CD1c-positive myeloid dendritic cell (primary cell): ENCODE results near the gene ELK3.

Experiments used
- DNase-seq: peaks from one replicate; pipeline ENCODE4 v3.0.0-alpha.2; 2016; ENCODE audit errors: extremely low spot score

ELK3 gene

GRCh38 chr12:96193725-96194575 lies at the start of gene ELK3:
Gene ELK3, plus strand, starts transcription at chr12:96194375.
- DNase-seq = peak; percentile 70

DNA sequence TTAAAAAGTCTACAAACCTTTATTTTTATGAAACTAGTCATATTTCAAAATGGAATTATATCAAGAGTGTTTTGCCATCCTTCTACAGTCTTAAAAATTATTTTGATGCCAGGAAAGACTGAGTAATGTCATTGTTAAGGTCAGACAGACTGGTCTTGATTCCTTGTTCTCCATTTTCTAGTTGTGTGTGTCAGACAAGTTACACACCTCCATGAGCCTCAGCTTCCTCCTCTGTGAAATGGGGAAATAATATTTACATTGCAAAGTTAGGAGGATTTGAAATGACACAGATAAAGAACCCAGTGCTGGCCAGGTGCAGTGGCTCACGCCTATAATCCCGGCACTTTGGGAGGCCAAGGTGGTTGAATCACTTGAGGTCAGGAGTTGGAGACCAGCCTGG lies 47.4 kb upstream of the ELK3 start:
- DNase-seq = peak; percentile 29

- no peak for DNase-seq
Measured at GRCh38 chr12:96150442-96150841, 43.7 kb upstream of the ELK3 start.

DNA sequence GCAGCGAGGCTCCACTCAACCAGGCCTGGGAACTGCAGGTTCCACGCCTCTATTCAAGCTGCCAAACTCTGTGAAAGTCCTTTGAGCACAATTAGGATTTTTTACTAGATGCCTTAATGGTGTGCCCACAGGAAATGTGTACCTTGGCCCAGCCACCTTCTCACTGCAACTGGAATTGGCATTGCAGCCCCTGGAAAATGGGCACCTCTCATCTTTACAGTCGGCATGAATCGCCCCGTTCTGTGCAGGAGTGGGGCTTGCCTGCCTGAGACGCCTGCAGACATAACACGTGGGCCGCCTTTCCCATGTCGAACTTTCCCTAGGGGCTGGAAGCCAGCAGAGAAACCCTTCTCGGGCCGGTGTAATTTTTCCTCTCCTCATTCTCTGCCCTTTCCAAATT lies 42.0 kb upstream of the ELK3 start:
- no peak for DNase-seq

DNA sequence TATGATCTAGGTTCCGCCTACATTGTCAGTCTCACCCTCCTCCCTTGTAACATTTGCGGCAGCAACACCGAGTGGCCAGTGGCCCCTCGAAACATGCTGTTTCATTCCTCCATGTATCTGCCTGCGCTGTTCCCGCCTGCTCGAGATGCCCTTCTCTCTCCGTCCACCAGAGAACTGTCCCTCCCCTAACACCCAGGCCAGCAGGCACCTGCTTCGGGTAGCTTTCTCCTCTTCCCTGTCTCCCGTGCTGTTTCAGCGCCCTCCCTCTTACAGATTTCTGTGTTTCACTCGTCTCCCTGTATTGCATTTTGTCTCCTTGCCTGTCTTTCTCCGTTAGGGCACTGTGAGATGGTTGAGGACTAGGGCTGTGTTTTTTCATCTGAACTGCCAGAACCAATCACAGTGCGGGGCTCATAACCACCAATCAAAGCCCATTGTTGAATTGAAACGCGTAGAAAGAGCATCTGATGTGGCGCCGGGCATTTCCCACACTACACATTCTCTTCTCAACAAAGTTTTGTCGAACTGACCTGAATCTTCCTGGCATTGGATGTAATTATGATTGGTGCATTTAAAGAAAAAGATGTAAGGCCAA lies 40.9 kb upstream of the ELK3 start:
- no peak for DNase-seq

- no peak for DNase-seq
Measured at GRCh38 chr12:96155181-96155580, 39.0 kb upstream of the ELK3 start.

DNA sequence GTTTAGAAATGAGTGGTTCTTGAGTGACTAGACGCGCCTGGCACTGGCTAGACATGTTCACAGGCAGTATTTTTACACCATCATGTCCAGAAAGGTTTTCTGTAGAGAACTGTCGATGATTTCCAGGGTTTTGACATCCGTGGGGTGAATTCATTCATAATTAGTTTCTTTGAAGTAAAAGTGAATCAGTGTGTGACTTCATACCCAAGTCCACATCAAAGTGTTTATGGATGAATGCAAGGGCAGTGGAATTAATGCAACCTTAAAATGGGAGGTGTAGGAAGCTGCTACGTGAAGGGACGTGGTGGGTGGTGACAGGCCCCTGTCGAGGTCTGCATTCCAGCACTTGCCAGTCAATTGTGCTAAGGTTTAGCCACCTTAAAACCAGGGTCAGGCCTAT lies 38.4 kb upstream of the ELK3 start:
- no peak for DNase-seq

GRCh38 chr12:96156211-96156610 lies 38.0 kb upstream of the ELK3 start:
- DNase-seq = no peak

- DNase-seq = no peak
Measured at GRCh38 chr12:96157427-96157826, 36.7 kb upstream of the ELK3 start.

DNA sequence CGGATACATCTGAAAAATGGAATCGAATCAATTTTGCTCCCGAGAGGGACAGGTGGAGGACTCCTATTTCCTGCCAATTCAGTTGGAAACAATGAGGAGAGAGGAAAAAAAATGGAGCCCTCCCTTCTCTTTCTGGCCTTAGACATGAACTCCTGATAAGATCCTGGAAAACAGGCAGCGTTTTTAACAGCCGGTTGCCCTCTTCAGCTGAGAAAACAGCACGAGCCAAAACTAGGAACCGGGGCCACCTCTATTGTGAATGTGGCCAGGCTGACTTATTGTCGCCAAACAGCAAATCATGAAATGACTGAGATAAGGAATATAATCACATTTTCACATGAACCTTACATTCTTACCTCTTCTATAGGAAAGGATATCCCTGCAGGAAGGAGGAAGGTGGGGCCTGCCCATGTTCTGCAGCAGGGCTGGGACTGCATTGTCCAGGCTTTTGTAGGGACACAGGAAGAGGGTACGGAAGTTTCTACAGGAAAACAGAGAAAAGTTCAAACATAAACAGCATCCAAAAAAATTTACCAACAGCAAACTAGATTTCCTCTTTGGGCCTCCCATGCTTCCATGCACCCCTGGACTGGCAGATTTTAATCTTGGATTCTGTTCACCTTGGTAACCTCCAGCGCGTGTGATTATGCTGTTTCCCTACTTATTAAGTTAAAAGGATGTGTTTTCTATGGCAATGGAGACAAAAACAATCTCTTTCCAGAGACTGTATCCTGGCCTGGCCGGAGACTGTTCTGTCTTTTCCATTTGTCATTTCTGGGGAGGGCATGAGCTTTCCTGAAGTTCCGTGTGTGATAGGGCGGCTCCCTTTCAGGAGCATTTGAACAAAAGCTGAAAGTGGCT lies 29.0 kb upstream of the ELK3 start:
- DNase-seq = no peak

- DNase-seq = no peak
Measured at GRCh38 chr12:96166765-96167164, 27.4 kb upstream of the ELK3 start.

DNA sequence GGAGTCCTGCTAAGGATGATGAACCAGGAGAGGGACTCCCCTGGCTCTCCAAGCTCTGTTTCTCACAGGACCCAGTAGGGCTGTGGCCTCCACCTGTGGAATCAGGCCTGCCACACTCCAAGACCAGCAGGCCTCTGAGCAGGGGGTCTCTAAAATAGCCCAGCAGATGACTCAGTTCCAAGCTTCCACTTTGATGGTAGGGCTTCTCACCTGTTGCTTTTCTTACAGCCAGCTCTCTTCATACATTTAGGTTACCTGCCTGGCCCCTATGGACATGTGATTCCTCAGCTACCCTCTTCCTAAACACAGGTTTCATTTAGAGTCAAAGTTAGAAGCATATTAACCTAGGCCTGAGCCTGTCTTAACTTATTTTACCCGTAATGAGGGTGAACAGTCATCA lies 26.7 kb upstream of the ELK3 start:
- no peak for DNase-seq

DNA sequence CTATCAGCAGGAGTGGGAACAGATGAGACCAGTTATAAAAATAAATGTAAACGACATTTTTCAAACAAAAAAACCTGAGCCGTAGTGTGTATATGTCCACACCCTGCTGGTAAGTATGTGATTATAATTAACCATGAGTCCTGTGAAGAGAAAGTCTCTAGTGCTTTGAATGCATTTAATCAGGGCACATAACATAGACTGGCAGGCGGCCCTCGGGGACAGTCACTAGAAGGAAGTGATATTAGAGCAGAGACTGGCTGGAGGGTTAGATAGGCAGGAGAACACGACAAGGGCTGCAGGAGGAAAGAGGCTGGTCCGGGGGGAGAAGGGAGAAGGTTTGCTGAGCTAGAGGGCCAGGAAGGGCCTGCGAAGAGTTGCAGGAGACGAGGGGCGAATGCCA lies 23.8 kb upstream of the ELK3 start:
- DNase-seq = peak; percentile 24

GRCh38 chr12:96170762-96171161 lies 23.4 kb upstream of the ELK3 start:
- no peak for DNase-seq

DNA sequence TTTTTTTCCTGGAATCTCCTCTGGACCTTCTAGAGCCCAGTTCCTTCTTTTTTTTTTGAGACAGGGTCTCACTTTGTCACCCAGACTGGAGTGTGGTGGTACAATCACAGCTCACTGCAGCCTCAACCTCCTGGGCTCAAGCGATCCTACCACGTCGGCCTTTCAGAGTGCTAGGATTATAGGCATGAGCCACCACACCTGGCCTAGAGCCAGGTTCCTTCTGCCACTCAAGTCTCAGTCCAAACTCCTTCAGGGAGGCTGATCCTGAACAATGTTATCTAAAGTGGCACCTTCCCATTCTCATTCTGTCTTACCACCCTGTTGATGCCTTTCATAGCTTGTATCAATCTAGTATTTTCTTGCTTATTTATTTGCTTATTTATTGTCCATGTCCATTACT lies 22.3 kb upstream of the ELK3 start:
- no peak for DNase-seq

DNA sequence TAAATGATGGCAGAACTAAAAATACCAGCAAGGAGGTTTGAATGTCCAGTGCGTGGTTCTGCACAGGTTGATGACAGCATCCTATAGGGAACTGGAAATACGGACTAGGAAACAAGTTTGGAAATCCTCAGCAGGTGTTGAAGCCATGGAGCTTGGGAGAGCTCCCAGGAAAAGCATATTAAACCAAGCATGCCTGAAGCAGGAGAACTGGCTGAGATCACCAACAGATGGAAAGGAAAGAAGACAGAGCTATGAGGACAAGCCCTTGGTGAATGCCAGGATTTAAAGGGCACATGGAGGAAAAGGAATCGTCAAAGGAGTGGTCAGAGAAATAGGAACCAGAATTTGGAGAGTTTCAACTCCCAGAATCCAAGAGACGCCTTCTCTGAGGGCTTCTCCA lies 21.2 kb upstream of the ELK3 start:
- DNase-seq = no peak

DNA sequence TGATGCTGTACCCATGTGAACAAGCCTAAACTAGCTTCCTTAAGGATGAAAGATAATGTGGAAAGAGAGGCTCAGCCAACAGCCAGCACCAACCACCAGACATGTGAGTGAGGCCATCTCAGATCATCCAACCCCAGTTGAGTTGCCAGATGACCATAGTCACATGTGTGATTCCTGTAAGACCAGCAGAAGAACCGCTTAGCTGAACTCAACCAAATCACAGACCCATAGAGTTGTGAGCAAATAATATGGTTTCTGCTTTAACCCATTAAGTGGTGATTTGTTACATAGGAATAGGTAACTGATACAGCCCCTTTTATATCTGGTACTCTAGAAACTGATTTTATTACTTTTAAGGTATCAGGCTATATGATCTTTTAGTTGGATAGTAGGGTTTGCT lies 17.6 kb upstream of the ELK3 start:
- peak; percentile 23 for DNase-seq

- peak; percentile 92 for DNase-seq
Measured at GRCh38 chr12:96177013-96177412, 17.2 kb upstream of the ELK3 start.

DNA sequence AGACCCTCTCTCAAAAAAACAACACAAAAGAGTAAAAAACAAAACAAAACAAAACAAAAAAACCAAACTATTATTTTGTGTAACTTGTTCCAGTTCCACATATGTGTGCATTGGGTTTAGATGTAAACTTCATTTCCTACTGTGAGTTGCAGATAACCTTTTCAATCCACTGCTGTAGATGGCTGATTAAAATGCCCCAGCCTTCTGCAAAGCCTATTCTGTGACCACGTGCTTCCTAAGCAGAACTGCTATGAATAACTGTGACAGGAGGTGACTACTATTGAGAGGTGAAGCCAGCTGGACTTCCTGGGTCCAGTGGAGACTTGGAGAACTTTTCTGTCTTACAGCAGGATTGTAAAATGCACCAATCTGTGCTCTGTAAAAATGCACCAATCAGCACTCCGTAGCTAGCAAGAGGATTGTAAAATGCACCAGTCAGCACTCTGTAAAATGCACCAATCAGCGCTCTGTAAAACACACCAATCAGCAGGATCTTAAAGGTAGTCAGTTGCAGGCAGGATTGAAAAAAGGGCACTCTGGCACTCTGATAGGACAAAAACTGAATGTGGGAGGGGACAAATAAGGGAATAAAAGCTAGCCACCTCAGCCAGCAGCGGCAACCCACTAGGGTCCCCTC lies 10.3 kb upstream of the ELK3 start:
- no peak for DNase-seq

DNA sequence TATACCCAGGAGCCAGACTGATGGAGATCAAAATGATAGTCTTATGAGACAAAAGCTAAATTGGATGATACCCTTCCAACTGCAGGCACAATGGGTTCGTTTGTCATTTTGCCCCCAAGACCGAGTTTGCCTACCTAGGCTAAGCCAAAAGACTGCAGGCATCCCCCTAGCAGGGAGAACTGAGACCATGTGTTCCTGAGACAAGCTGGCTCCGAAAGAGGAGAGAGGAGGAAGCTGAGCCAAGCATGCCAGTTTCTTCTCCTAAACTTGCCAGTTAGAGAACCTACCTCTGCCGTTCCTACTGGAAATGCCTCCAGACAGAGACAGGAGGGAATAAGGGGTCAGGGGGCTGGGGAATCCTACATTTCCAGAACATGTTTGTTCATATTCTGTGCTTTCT lies 8.3 kb upstream of the ELK3 start:
- no peak for DNase-seq

GRCh38 chr12:96186607-96187301 lies 7.4 kb upstream of the ELK3 start:
- DNase-seq = no peak

GRCh38 chr12:96187956-96188355 lies 6.2 kb upstream of the ELK3 start:
- no peak for DNase-seq
